Eye (tissue), 1 donor: ENCODE results near the gene KIAA0232.
"Not testable (repeated sequence)": the region's sequence is repeated elsewhere in the genome, so short reads cannot be mapped to it uniquely, and the experiment has no call there.

Source experiments
- DNase-seq: peaks from one replicate; pipeline ENCODE4 v3.0.0-alpha.2; 2015

The KIAA0232 gene

DNA sequence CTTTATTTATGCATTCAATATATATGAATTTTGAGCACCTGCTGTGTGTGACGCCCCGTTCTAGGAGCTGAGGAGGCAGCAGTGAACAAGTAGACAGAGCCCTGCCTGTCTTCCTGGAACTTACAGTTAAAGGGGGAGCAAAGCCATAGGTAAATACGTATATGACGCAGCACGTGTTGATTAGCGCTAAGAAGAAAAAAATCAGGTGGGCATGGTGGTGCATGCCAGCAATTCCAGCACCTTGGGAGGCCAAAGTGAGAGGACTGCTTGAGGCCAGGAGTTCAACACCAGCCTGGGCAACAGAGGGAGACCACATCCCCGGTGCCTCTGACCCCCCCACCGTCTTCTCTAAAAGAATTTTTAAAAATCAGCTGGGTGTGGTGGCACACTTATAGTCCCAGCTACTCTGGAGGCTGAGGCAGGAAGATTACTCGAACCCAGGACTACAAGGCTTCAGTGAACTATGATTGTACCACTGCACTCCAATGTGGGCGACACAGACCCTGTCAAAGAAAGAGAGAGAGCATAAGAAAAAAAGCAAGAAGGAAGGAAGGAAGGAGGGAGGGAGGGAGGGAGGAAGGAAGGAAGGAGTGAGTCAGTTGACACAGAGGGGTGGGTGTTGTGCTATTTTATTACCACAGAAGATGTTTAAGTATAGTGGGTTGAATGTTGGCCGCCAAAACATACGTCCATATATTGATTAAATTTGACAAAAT lies 5.4 kb upstream of the KIAA0232 start:
- DNase-seq = no peak

- no peak for DNase-seq
Measured at GRCh38 chr4:6777636-6778281, 4.8 kb upstream of the KIAA0232 start.

- DNase-seq = no peak
Measured at GRCh38 chr4:6778435-6778834, 4.1 kb upstream of the KIAA0232 start.

GRCh38 chr4:6779667-6780565 lies 2.6 kb upstream of the KIAA0232 start:
- DNase-seq = peak; percentile 82

DNA sequence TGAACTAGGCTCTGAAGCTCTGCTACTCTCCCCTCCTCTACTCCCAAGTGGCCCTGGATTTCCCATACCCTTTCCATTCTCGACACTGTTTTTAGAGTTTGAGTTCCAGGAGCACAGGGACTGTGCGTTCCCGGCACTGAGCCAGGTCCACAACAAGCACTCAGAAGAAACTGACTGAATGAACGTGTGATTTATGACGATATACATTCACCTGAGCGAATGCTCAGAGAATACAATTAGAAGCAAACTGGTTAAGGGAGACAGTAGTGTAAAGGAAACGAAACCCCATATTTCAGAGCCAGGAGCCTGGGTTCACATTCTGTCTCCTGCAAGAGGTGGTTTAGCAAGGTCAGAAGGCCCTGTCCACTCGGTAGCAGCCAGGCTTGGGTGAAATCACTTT lies 1.4 kb upstream of the KIAA0232 start:
- no peak for DNase-seq

DNA sequence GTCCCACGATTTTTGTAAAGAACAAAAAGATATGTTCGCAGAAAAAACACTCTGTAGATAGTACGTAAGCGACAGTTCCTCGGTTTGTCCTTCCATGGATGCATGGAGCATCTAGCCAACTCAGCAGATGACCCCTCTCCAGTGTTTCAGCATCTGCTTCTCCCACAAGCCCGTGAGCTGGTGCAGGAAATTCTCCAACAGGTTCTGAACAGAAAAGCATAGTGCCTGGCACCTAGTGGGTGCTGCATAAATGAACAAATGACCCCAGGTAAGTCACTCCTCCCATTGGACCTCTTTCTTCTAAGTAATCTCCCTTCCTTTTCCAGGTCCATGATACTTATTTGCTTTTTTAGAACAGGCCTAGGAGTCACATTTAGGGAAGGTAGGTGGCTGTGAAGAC lies 966 bp upstream of the KIAA0232 start:
- DNase-seq = no peak

- DNase-seq = no peak
Measured at GRCh38 chr4:6782846-6783110, 251 bp downstream of the KIAA0232 start.

GRCh38 chr4:6783111-6783981 lies 819 bp downstream of the KIAA0232 start:
- peak; percentile 98 for DNase-seq

DNA sequence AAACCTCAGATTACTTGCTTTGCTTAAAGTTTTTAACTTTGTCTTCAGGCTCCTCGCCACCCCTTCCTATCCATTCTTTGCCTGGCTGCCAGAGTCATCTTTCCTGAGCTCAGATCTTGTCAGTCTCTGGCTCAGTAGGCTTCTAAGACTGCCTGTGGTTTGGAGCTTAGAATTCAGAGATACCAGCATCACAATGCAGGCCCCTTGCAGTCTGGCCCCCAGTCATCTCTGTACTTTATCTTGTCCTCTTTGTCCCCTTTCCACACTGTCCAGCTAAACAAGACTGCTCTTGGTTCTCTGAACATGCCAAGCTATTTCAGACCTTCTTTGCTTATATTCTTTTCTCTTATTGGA lies 3.0 kb downstream of the KIAA0232 start:
- DNase-seq = no peak

- DNase-seq = no peak
Measured at GRCh38 chr4:6788123-6788522, 5.6 kb downstream of the KIAA0232 start.

GRCh38 chr4:6791245-6791644 lies 8.7 kb downstream of the KIAA0232 start:
- not testable (repeated sequence) for DNase-seq

GRCh38 chr4:6791796-6792195 lies 9.3 kb downstream of the KIAA0232 start:
- DNase-seq = not testable (repeated sequence)

GRCh38 chr4:6794189-6794588 lies 11.7 kb downstream of the KIAA0232 start:
- no peak for DNase-seq

DNA sequence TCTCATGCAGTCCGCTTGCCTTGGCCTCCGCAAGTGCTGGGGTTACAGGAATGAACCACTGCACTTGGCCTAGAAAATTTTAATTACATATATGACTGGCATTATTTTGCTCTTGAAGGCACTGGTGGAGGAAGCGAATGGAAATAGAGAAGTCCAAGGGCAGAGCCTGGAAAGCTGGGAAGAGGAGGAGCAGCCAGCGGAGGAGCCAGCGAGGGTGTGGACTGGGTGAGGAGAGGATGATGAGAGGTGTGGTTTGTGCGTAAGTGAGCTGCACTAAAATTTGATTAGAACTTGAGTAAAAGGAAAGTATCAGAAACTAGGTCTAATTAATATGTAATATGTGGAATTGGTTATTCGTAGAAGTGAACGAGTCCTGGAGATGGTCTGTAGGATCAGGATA lies 13.3 kb downstream of the KIAA0232 start:
- no peak for DNase-seq

- not testable (repeated sequence) for DNase-seq
Measured at GRCh38 chr4:6797368-6797767, 14.8 kb downstream of the KIAA0232 start.

GRCh38 chr4:6799091-6799490 lies 16.6 kb downstream of the KIAA0232 start:
- DNase-seq = no peak

DNA sequence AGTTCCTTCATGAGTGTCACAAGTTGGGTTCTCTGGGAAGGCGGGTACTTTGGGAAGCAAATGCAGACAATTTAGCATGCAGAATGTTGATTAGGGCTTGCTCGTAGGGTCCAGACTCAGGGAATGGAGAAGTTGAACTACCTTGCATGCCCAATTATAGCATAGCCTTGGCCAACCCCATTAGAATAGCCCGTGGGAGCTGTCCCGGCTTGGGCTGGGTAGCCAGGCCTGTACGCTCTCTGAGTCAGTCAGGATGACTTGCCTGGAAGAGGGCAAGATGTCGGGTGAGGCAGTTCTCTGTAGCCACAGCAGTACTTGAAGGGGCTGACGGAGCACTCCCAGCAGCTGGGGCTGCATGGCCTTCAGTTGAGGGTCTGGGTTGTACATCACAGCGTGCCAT lies 19.5 kb downstream of the KIAA0232 start:
- DNase-seq = no peak

DNA sequence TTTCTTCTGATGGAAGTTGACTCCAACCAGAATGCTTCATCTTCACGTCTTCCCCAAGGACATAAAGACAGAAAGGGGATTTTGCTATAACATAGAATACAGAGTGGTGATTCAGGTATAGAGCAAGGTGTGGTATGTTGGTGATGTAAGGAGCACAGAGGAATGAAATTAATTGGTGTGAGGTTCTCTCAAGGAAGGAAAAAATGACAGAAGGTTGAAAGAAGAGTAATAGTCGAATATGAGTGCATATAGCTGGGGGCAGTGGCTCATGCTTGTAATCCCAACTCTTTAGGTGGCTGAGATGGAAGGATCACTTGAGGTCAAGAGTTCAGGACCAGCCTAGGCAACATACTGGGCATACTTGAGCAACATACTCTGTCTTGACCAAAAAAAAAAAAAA lies 20.1 kb downstream of the KIAA0232 start:
- no peak for DNase-seq

GRCh38 chr4:6803246-6803645 lies 20.7 kb downstream of the KIAA0232 start:
- no peak for DNase-seq

- no peak for DNase-seq
Measured at GRCh38 chr4:6804082-6804752, 21.7 kb downstream of the KIAA0232 start.

GRCh38 chr4:6806924-6807626 lies 24.5 kb downstream of the KIAA0232 start:
- DNase-seq = no peak

GRCh38 chr4:6808259-6808658 lies 25.7 kb downstream of the KIAA0232 start:
- no peak for DNase-seq
